Measurements from ENCODE around the gene RHPN2. TPM values are rescaled to one million over a fixed set of nuclear protein-coding genes. Genes with fewer than 3 reads are reported as not detected.
A peak's percentile ranks its signal among the peaks of the same experiment; 100 is the strongest.
"Not testable (repeated sequence)": the region's sequence is repeated elsewhere in the genome, so short reads cannot be mapped to it uniquely, and the experiment has no call there.

RHPN2 gene
- total and polyA plus RNA-seq, 2 experiments from 2014 or later: 11.7 to 21.7 TPM

DNA sequence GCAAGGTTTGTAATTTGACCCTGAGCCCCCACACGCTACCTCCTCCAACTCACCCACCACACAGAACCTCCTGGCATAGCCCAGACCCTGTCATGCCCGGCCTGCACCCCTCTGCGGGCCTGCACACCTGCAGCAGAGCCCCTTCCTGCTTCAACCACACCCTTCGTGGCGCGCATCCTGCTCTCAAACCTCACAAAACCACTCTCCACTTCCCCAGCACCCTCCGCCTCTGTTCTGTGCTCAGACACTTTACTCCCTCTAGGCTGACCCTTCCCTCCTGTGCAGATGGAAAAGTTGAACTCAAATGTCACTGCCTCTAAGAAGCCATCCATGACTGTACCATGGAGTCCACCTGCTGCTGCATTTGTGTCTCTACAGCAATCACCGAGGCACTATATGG lies 64.2 kb downstream of the RHPN2 start:
- Histone ChIP-seq H3K9me3 (ENCODE audit: low read depth) (no peaks in the 10 kb centered on the region), H3K27ac (no peak overlapping the region), H3K36me3 (peaks cover 3% of the 10 kb centered on the region), H3K27me3 (no peaks in the 10 kb centered on the region), H3K4me1 (ENCODE audit: low read depth) (no peaks in the 10 kb centered on the region), H3K4me3 (no peak overlapping the region)
- TF ChIP-seq, protein P1, sequence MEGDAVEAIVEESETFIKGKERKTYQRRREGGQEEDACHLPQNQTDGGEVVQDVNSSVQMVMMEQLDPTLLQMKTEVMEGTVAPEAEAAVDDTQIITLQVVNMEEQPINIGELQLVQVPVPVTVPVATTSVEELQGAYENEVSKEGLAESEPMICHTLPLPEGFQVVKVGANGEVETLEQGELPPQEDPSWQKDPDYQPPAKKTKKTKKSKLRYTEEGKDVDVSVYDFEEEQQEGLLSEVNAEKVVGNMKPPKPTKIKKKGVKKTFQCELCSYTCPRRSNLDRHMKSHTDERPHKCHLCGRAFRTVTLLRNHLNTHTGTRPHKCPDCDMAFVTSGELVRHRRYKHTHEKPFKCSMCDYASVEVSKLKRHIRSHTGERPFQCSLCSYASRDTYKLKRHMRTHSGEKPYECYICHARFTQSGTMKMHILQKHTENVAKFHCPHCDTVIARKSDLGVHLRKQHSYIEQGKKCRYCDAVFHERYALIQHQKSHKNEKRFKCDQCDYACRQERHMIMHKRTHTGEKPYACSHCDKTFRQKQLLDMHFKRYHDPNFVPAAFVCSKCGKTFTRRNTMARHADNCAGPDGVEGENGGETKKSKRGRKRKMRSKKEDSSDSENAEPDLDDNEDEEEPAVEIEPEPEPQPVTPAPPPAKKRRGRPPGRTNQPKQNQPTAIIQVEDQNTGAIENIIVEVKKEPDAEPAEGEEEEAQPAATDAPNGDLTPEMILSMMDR (IDR thresholded peaks at IDR 0.05; ENCODE audit: low read depth, low read length): no peak
- DNase-seq (ENCODE audit: low read depth in 1 of 2, low spot score in 1 of 2): no peak

- peaks cover 7% of the 10 kb centered on the region for H3K36me3 ChIP-seq
- no peak for DNase-seq (ENCODE audit: low read depth in 1 of 2, low spot score in 1 of 2)
- no peaks in the 10 kb centered on the region for H3K27me3 ChIP-seq
- no peaks in the 10 kb centered on the region for H3K9me3 ChIP-seq (ENCODE audit: low read depth)
- TF ChIP-seq, protein P1 (IDR thresholded peaks at IDR 0.05; ENCODE audit: low read depth, low read length): no peak
- H3K27ac ChIP-seq: no peak overlapping the region
- H3K4me3 ChIP-seq: no peak overlapping the region
- H3K4me1 ChIP-seq (ENCODE audit: low read depth): no peaks in the 10 kb centered on the region
Observed at GRCh38 chr19:32998722-32999121, 66.0 kb downstream of the RHPN2 start.

DNA sequence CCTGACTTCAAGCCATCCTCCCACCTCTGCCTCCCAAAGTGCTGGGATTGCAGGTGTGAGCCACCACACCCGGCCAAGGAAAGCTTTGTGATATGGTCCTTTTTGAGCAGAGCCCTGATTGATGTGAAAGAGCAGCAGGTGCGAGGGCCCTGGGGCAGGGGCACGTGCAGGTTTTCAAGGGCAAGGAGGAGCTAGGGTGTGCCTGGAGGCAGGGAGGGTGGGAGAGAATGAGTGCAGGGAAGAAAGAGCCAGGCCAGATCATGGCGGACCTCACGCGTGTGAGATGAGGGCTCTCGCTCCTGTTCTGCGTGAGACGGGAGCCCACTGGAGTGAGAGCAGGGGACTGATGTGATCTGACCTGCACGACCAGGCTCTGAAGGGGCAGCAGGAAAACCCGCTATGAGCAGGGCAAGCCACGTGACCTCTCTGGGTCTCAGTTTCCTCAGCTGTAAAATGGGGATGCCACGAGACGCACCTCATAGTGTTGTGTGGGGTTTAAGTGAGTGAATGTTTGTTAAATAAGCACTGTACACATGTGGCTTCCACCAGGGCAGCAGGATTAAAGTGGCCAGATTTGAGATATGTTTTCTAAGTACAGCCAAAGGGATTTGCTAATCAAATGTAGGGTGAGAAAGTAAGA lies 66.9 kb downstream of the RHPN2 start:
- Histone ChIP-seq H3K4me1 (ENCODE audit: low read depth) (no peaks in the 10 kb centered on the region), H3K36me3 (peaks cover 7% of the 10 kb centered on the region), H3K27me3 (no peaks in the 10 kb centered on the region), H3K4me3 (no peak overlapping the region), H3K27ac (no peak overlapping the region), H3K9me3 (ENCODE audit: low read depth) (no peaks in the 10 kb centered on the region)
- TF ChIP-seq, protein P1 (IDR thresholded peaks at IDR 0.05; ENCODE audit: low read depth, low read length): no peak
- DNase-seq (ENCODE audit: low read depth in 1 of 2, low spot score in 1 of 2): no peak

- H3K36me3 ChIP-seq; H3K4me1 ChIP-seq (ENCODE audit: low read depth); H3K9me3 ChIP-seq (ENCODE audit: low read depth); H3K4me3 ChIP-seq; H3K27me3 ChIP-seq; H3K27ac ChIP-seq: not testable (repeated sequence)
- peak in 1 of 2 donors; percentile 27 for DNase-seq (ENCODE audit: low read depth in 1 of 2, low spot score in 1 of 2)
Observed at GRCh38 chr19:32997061-32997464, 67.6 kb downstream of the RHPN2 start.

DNA sequence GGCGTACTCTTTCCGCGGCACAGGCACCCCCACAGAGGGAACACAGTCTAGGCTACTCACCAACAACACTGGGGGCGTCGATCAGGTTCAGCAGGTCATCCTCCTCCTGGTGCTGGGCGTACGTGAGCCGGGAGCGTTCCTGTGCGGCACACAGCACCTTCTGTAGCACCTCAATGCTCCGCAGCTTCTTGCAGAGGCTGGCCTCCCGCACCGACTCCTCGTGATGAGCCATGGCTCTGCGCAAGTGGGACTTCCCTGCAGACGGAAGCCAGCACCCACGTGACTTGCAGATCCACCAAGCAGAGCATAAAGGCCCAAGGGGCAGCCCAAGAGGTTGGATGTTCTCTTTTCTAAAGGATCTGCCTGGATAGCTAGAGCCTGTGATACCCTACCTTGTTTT lies 68.7 kb downstream of the RHPN2 start:
- not testable (repeated sequence) for H3K27me3 ChIP-seq; H3K36me3 ChIP-seq; H3K27ac ChIP-seq; DNase-seq (ENCODE audit: low read depth in 1 of 2, low spot score in 1 of 2); H3K9me3 ChIP-seq (ENCODE audit: low read depth); H3K4me3 ChIP-seq; H3K4me1 ChIP-seq (ENCODE audit: low read depth)

GRCh38 chr19:32988724-32989123 lies 76.0 kb downstream of the RHPN2 start:
- H3K9me3 ChIP-seq (ENCODE audit: low read depth): no peaks in the 10 kb centered on the region
- H3K4me1 ChIP-seq (ENCODE audit: low read depth): no peaks in the 10 kb centered on the region
- TF ChIP-seq, protein P1 (IDR thresholded peaks at IDR 0.05; ENCODE audit: low read depth, low read length): no peak
- no peak overlapping the region for H3K27ac ChIP-seq
- H3K4me3 ChIP-seq: no peak overlapping the region
- DNase-seq (ENCODE audit: low read depth in 1 of 2, low spot score in 1 of 2): no peak
- no peaks in the 10 kb centered on the region for H3K27me3 ChIP-seq
- peaks cover 5% of the 10 kb centered on the region for H3K36me3 ChIP-seq

- H3K27me3 ChIP-seq; H3K4me3 ChIP-seq; H3K36me3 ChIP-seq; H3K27ac ChIP-seq; H3K9me3 ChIP-seq (ENCODE audit: low read depth); H3K4me1 ChIP-seq (ENCODE audit: low read depth); DNase-seq (ENCODE audit: low read depth in 1 of 2, low spot score in 1 of 2): not testable (repeated sequence)
Observed at GRCh38 chr19:32988254-32988653, 76.4 kb downstream of the RHPN2 start.

DNA sequence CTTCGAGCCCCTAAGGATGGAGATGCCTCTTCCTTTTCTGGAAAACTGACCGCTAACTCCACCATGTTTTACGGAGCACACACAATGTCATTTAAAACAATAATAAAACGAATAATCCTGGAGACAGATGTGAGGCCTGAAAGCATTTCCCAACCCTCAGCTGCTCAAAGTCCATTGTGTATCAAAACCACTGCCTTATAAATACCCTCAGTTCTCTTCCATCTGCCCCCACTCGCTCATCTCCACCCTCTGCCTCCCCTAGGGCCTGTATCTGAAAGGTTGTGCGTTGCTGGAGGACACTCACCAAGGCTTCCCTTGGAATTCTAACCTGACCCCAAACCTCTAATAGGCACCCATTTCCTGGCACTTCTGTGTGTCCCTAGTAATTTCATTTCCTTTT lies 82.2 kb downstream of the RHPN2 start:
- H3K27me3 ChIP-seq; H3K27ac ChIP-seq; H3K4me3 ChIP-seq; H3K9me3 ChIP-seq (ENCODE audit: low read depth); DNase-seq (ENCODE audit: low read depth in 1 of 2, low spot score in 1 of 2); H3K4me1 ChIP-seq (ENCODE audit: low read depth); H3K36me3 ChIP-seq: not testable (repeated sequence)

DNA sequence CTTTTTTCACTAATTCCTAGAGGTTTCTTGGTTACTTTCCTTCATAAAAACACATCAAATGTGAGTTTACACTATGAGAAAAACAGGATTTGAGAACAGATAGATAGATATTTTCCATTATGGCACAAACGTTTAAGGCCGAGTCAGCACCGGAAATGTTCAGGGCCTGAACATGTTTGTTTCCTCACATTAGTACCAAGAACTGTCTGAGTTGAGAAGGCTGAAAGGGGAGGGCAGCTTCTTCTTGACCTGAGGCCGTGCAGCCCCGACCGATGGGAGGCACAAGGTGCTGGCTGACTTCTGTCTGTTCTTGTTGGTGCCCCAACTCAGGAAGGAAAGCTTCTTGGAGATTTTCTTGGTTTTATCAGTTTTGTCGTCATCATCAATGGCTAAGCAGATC lies 84.9 kb downstream of the RHPN2 start:
- not testable (repeated sequence) for DNase-seq (ENCODE audit: low read depth in 1 of 2, low spot score in 1 of 2); H3K36me3 ChIP-seq; H3K4me3 ChIP-seq; H3K27me3 ChIP-seq; H3K27ac ChIP-seq; H3K9me3 ChIP-seq (ENCODE audit: low read depth); H3K4me1 ChIP-seq (ENCODE audit: low read depth)

DNA sequence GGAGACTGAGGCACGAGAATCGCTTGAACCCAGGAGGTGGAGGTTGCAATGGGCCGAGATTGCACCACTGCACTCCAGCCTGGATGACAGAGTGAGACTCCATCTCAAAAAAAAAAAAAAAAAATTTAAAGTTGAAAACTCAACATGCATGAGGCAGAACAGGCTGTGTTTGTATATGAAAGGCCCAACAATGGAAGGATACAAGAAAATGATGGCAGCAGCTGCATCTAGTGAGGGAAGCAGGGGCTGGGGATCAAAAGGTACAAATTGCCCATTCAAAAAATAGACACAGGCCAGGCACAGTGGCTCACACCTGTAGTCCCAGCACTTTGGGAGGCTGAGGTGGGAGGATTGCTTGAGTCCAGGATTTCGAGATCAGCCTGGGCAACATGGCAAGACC lies 86.9 kb downstream of the RHPN2 start:
- not testable (repeated sequence) for H3K4me1 ChIP-seq (ENCODE audit: low read depth); H3K9me3 ChIP-seq (ENCODE audit: low read depth); H3K27ac ChIP-seq; H3K27me3 ChIP-seq; DNase-seq (ENCODE audit: low read depth in 1 of 2, low spot score in 1 of 2); H3K4me3 ChIP-seq; H3K36me3 ChIP-seq
